Peyer's patch (tissue), 4 donors: ENCODE results near the gene EMC8.

Source experiments
- POLR2A ChIP-seq, 2 donors: fragments of 450-650 bp; IDR thresholded peaks; one replicate each; pipeline ENCODE4 v1.5.1; 2017; ENCODE audit warnings: antibody characterized with exemption in 2 of 2, mild to moderate bottlenecking in 2 of 2, moderate library complexity in 2 of 2
- TF ChIP-seq, protein P1 (sequence below), 6 experiments: fragments of 450-650 bp in 4 of 6; fragments of 200-600 bp in 2 of 6; sonication (generic) in 1 of 6; IDR thresholded peaks; one replicate each; pipeline ENCODE4 v1.5.1; 2017 to 2019; ENCODE audit warnings: antibody characterized with exemption in 6 of 6, mild to moderate bottlenecking in 3 of 6, moderate library complexity in 1 of 6

DNA sequence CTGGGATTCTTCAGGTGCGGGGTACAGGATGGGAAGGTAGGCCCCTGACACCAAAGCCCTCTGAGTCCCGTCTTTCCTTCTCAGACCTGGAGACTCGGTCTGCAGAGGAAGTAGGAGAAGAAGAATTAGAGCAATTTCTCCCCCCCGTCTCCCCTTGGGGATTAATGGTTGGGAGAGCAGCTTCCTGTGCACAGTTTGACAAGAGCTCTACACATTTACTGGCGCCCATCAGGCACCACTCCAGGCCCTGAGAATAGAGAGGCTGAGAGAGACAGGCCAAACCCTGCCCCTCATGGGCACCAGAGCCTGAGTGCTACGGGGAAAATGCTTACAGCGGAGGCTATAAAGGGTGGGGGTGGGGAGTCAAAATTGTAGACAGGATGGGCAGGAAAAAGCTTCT lies 44.9 kb downstream of the EMC8 start:
- no peak for TF ChIP-seq POLR2A (IDR thresholded peaks at IDR 0.05)
- TF ChIP-seq, protein P1, sequence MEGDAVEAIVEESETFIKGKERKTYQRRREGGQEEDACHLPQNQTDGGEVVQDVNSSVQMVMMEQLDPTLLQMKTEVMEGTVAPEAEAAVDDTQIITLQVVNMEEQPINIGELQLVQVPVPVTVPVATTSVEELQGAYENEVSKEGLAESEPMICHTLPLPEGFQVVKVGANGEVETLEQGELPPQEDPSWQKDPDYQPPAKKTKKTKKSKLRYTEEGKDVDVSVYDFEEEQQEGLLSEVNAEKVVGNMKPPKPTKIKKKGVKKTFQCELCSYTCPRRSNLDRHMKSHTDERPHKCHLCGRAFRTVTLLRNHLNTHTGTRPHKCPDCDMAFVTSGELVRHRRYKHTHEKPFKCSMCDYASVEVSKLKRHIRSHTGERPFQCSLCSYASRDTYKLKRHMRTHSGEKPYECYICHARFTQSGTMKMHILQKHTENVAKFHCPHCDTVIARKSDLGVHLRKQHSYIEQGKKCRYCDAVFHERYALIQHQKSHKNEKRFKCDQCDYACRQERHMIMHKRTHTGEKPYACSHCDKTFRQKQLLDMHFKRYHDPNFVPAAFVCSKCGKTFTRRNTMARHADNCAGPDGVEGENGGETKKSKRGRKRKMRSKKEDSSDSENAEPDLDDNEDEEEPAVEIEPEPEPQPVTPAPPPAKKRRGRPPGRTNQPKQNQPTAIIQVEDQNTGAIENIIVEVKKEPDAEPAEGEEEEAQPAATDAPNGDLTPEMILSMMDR (IDR thresholded peaks at IDR 0.05): no peak
